ENCODE data around the gene GRHL3.

Gene GRHL3

DNA sequence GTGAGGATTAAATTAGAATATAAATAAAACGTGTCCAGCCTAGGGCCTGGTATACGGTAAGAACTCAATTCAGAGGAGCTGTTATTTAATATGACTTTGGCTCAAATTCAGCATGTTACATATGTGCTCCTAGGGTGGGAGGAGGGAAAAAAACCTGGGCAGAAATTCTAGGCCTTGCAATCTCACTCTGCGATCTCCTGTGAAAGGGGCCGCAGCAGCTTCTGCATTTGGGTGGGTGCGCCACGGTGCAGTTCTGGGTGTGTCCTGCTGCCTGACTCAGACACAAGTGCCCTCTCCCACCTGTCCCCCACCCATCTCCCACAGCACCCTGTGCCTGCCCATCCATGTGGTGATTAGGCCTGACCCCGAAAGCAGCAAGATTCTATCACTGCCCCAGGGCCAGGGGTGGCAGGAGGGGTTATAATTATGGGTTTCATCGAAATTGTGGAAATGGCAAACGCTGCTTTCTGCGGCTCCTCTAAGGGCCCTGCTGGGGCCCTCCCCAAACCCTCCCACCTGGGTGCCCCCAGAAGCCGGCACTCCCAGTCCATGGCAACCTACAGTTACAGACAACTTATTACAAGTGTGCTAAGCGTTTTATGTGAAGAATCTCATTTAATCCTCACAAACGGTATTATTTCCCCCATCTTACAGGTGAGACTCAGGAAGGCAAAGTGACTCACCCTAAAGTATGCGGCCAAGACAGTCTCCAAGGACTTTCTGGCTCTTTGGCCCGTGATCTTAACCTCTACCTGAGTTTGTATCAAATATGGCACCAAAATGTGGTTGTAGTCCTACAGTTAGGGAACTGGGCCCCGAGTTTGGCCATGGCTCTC is 25.5 kb upstream of the GRHL3 start:
- no peak for DNase-seq

DNA sequence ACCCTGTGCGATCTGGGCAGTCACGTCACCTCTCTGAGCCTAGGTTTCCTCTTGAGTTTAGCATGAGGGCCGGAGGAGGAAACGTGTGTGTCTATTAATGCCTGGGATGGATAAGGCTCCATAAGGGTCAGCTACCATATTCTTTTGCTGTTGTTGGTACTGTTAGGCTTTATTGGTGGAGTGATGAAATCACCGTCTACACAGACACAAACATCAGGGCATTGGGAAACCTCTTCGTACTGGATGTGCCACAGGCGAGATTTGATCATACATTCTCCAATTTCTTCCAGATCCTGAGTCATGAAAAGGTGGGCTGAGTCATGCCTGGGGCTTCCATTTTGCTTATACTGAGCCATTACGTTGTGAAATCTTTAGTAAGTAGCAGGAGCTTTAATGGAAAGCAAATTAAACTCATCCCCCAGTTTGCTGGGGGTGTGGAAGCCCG is 24.9 kb upstream of the GRHL3 start:
- no peak for DNase-seq

DNA sequence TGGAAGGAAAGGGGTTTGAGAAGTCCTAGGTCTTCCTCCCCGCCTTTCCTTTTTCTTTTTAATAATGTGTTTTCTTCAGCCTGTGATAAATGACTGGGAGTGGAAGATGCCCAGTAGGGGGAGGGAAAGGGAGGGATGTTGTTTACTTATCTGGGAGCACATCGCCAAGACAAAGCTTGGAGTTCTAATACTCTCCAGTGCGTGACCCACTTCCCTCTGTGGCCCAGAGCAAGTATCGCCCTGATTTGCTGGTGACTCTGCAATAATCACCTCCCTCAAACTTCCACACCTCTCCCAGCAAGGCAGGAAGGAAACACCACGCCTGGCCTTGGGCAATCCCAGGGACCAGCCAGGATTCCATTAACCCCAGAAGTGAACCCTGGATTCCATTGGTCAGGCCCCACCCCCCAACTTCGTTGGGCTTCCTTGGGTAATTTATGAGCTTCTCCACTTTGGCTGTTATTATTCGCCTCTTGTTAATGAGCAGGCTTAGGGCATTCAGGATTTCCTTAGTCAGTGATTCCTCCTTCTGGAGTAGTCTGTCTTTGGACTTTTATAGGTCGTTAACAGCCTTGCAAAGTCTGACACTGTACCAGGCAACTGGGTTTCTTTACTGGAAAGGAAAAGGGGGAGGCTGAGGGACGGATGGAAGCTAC is 24.3 kb upstream of the GRHL3 start:
- no peak for DNase-seq

DNA sequence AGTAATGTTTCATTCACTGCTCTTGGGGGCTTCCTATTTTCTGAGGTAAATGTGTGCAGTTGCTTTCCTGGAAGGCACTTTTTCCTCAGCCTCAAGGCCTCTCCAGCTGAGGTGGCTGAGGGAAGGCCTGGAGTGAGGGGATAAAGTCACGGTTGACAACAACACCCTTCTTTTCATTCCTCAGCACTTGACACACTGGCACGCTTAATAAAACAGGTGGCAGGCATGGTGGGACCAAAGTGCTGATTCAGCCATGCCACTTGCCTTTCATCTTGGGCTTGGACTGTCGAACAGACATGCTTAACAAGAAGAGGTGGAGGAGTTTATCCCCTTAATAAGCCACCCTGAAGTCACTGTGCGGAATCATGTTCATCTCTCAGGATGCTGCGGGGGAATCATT is 23.6 kb upstream of the GRHL3 start:
- DNase-seq: no peak

DNA sequence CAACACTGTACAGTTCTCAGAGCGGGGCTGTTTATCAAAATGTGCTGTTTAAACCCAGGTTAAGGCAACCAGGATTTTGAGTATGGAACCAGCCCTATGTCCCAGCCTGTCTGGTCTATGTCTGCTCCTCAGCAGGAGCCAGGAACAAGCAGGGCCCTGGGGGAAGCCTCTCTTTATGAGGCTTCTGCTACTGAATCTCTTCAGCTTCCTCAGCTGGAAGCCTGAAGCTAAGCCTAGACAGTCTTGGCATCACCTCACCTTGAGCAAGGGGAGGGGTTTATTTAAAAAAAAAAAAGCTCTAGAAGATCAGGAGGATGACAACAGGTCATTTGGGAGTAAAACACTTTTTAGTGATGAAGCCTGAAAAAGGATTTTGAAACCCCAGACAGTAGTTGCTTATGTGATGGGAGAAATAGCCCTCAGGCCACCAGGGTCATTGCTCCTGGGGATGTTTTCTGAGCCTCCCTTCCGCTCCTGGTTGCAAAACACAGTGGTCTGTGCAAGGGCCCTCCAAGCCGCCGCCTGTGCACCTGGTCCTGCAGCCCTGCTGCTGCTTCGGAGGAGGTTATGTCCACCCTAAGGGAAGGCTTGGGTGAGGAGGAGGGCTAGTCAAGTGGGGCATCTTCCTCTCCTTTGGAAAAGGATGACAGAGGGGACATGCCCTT is 21.8 kb upstream of the GRHL3 start:
- no peak for DNase-seq

DNA sequence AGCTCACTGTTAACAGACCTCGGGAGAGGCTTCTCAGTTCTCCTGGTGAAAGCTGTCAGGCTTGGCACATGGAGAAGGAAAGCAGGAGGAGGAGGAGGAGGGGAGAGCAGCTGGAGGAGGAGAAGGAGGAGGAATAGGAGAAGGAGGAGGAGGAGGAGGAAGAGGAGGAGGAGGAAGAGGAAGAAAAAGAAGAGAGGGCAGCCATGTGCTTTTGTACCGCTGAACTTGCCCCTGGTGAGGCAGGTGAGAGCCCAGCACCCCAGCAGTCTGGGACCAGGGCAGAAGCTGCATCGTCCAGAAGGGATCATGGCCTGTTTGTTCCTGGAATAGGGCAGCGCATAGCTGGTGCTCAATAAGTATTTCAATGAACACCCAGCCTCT is 21.3 kb upstream of the GRHL3 start:
- DNase-seq: no peak

DNA sequence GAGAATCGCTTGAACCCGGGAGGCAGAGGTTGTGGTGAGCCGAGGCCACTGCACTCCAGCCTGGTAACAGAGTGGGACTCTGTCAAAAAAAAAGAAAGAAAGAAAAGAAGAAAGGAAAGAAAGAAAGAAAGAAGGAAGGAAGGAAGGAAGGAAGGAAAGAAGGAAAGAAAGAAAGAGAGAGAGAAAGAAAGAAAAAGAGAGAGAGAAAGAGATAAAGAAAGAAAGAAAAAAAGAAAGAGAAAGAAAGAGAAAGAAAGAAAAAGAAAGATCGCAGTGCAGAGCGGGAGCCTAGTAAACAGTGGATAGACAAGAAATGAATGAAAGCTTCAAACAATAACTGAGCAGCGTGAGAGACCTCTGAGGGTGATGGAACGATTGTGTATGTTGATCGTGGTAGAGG is 20.6 kb upstream of the GRHL3 start:
- DNase-seq: no peak

DNA sequence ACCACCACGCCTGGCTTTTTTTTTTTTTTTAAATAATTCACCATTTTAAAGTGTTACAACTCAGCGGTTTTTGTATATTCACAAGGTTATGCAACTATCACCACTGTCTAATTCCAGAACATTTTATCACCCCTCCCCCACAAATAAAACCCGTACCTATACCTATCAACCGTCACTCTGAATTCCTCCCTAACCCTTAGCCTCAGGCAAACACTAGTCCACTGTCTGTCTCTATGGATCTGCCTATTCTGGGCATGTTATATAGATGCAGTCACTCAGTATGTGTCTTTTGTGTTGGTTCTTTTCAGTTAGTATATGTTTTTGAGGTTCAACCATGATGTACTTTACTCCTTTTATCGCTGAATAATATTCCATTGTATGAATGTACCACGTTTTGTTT is 19.3 kb upstream of the GRHL3 start:
- no peak for DNase-seq

DNA sequence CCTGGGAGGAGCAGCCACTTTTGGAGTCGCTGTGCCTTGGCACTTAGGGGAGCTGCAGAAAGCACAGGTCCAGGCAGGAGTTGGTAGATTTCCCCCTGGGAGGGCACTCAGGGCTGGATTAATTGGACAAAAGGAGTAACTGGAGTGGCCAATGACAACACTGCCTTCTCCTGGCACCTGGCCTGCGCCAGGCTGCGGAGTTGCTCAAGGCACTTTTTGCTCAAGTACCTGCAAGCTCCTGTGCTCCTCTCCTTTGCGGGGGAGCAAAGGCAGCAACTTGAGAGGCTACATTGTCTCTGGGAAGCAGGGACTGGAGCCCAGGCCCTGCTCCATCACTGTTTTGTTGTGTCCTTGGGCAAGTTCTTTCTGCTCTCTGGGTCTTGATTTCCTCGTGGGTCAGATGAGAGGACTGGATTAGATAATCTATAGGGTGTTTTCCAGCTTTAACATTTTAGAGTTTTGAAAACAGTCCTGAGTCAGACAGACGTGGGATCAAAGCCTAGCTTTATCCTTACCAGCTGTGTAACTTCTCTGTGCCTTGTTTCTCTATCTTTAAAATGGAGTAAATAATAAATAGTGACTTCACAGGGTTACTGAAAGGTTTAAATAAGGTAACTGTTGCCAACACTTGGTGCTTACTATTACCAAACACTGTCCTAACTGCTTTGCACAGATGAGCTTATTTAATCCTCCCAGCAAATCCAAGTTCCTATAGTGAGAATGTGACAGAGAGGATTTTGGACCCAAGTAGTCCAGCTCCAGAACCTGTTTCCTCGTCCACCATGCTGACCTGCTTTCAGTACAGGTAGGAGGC is 18.0 kb upstream of the GRHL3 start:
- DNase-seq: no peak

DNA sequence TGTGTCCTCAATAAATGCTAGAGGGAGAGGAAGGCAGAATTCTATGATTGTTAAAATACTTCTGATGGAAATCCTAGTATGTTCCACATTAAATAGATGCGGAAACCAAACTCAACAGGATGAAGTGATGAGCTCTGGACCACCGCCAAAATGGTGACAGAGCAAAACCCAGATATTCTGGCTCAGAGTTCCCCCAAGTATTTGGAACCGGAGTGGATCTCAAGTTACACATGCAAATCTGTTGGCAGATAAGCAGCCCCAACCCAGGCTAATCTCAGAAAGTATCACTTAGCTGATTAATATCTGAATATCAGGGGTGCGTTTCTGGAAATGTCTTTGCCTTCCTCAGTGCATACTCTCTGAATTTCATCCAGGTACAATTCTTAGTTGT is 17.4 kb upstream of the GRHL3 start:
- DNase-seq: no peak

DNA sequence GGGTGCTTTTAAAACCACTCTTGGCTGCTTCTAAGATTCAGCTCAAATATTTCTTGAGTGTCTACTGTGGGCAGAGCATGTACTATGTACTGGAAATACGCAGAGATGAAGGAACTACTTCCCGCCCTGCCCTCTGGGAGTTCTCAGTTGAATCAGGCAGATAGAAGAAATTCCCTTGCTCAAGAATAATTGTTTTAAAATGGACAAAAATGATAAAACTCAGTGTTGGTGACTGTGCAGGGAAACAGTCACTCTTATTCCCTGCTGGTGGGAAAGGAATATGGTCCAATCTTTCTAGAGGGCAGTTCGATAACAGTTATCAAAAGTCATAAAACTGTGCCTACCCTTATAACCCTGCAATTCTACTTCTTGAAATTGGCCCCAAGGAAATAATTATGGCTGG is 16.9 kb upstream of the GRHL3 start:
- DNase-seq: no peak

DNA sequence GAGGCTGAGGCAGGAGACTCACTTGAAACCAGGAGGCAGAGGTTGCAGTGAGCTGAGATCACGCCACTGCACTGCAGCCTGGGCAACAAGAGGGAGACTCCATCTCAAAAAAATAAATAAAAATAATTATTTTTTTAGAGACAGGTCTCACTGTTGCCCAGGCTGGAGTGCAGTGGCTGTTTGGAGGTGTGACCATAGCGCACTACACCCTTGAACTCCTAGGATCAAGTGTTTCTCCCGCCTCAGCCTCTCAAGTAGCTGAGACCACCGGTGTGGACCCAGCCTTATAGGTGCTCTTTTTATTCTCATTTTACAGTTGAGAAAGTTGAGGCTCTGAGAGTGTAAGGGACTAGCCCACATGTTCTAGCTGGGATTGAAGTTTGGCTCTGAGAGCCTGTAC is 15.6 kb upstream of the GRHL3 start:
- DNase-seq: no peak

DNA sequence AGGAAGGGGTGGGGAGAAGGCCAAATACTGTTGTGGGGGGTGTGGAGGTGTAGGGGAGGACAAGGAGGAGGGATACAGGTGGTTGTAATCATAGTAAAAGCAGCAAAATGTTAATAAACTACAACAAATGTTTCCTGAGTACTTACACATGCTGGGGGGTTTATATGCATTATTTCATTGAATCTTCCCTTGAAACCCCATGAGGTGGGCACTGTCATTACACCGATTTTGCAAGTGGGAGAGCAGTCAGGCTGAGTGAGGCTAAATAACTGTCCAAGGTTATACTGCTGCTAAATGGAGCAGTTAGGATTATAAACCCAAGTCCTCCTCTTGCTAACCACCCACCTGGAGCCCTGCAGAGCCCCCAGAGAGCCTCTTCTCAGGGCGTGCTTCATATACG is 14.4 kb upstream of the GRHL3 start:
- DNase-seq: no peak

DNA sequence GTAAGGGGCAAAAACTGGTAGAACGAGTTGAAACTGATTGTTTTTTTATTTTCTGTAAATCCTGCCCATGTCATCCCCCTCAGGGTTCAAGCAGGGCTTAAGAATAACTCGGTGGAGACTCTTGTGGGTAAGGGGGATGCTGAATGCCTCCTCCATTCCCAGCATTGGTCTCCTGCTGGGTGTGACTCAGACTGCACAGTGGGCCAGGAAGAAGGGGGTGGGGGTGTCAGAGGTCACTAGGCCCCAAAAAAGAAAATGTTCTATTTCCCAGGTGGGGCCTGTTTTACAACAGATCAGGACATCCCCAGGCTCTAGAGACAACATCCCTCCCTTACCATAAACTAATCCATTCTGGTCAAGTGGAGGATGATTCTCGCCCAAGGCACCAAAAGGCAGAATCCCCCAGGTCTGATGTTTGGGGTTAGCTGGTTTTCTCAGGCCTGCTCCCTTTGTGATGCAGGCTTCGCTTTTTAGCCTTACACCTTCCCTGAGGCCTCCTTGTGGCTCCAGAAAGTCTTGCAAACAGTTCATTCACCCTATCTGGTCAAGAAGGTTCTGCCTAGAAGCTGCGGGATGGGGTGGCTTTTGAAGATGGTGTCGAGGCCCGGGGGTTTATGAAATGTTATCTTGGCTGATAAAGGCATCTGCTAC is 10.7 kb upstream of the GRHL3 start:
- no peak for DNase-seq

DNA sequence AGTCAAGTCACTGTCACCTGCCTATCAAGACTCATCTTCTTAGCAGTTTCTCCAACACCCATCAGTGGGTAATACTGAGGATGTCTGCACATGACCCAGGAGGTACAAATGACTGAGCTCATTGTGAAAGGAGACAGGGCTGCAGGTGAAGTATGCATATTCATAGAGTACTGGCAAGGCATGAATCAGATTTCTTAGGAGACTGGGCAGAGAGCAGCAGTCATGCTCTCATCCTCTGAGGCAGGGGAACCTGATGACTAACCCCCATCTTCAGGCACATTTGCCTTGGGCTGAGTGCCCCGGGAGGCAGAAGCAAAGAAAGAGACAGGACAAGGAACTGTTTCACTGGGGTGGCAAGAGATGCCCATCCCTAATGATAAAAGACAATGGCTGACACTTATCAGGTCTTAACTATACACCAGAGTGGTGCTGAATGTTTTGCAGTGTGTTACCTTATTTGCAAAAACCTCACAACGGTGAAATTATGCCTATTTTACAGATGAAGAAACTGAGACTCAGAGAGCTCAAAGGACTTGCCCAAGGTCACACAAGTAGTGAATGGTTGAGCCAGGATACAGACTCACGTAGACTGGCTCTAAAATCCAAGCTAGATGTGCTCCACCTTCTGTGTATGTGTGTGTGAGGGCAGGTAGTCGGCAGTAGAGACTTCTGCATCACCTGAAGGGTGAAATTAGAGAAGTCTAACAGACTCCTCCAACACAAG is 9.2 kb upstream of the GRHL3 start:
- no peak for DNase-seq

DNA sequence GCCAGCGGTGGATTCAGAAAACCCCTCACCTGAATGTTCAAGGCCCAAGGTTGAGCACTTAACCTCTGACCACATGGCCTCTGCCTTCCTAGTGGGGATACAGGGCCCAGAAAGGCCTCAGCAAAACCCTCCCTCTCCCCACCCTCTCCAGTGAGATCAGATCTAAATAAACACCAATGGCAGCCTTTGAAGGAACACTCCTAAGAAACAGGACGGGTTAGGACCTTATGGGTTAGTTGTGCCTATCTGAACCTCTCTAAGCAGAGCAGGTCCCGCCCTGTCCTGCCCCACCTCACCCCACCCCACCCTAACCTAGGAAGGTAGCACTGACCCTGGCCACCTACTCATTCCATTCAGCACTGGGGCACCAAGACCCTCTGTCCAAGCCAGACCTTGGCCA is 7.9 kb upstream of the GRHL3 start:
- DNase-seq: no peak

DNA sequence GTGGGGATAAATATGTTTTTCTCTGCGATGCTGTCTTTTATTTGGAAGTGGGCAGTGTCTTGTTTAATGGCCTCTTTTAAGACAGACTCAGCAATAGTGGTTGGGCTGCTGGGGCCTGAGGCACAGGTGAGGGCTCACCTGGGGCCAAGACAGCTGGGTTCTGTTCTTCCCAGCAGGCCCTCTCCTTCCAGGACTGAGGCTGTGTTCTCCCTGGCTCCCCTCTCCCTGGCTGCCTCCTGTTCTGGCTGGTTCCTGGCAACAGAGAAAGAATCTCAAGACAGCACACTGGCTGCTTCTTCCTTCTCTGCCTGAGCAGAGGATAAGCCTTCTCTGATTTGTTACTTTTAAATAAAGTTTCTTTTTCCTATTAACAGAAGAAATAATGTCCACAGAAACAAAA is 7.4 kb upstream of the GRHL3 start:
- DNase-seq: no peak

DNA sequence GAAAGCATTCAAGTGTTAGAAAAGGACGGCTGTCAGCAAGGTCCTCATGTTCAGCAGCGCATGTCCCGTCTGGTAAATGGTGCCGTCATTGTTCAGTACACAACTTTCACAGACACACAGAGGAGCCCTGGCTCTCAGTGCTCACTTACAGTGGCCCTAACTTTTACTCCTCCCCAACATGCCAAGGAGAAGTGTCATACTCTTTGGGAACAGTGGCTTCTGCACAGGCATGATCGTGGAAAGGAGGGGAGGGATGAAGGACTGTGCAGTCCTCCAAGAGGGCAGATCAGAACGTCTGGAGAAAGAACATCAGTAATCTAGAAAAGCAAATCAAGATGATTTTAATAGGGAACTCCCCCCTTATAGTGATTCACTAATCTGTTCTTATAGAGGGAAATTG is 3.8 kb upstream of the GRHL3 start:
- DNase-seq: no peak

DNA sequence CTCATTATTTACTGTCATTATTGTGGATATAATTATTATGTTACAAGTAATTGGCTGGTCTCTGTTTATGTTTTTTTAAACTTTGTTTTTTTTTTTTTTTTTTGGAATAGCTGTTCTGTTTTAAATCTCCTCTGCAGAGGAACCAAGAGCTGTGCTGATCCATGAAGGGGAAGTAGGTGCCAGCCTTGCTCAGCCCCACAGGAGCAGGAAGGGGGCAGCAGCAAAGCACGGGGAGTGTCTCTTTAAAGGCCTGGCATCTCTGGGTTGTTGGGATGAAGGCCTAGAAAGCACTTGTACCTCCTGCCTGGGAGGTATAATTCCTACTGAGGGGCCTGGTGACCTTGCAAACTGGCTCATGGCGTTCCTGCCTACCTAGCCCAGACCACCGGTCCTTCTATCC is 2.5 kb upstream of the GRHL3 start:
- no peak for DNase-seq

DNA sequence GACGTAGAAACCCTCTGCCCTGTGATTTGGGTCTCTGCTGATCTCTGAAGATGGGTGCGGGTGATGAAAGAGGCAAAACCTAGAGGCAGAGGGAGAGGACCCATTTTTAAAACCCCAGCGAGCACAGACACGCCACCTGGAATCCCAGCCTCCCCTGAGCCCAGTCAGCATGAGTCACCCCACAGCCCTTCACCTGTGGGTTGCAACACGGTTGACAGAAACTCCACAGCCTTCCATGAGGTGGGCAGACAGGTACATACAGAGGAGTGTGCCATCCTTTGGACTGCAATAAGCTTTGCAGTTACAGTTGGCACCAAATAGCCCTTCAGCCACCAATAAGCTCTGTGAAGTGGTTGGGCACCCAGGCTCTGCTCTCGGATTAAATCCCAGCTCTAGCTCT is 2.1 kb upstream of the GRHL3 start:
- no peak for DNase-seq

DNA sequence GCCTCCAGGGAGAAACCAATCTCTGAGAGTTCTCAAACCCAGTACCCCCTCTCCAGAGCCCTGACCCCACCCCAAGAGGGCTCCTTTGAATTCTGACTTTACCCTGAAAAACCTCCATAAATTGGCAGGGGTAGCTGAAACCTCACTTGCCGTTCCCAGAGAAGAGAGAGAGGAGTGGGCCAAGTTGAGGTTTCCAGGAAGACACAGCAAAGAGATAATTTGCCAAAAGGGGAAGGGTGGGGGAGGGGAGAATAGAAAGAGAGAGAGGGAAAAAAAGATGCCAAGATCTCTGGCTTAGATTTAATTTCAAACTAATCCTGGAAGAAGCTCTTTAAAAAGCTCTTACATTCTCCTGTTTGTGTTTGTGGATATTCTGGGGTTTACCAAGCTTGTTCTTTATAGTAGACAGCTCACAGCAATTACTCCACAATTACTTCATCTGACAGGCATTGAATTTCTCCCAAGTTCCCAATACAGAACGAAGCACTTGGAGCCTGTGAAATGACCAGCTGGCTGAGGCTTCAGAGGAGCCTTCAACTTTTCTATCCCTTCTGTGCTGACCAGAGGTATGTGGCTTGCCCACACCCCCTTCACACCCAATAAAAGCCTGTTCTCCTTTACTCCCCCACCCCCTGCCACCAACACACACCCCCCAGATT is 1.1 kb upstream of the GRHL3 start:
- DNase-seq: no peak

Measured in activated T-cell treated with anti-CD3 and anti-CD28 coated beads for 4 hours (primary cell).